ENCODE results near the gene DCT. TPM values are rescaled to one million over a fixed set of nuclear protein-coding genes. Genes with fewer than 3 reads are reported as not detected.
"Not testable (repeated sequence)": the region's sequence is repeated elsewhere in the genome, so short reads cannot be mapped to it uniquely, and the experiment has no call there.

DCT gene
- total RNA-seq, 1 donor from 2014 or later = not detected

- no peak for DNase-seq (ENCODE audit: low spot score in 2 of 2)
- Histone ChIP-seq H3K9me3 (no peaks in the 10 kb centered on the region), H3K36me3 (no peaks in the 10 kb centered on the region), H3K4me1 (no peaks in the 10 kb centered on the region), H3K4me3 (no peak overlapping the region), H3K27me3 (no peaks in the 10 kb centered on the region), H3K27ac (no peak overlapping the region)
- TF ChIP-seq CTCF (IDR thresholded peaks at IDR 0.05) = no peak
- intact Hi-C loops (cut with DNase I) = no loop called here
Observed at GRCh38 chr13:94515911-94516310, 36.4 kb upstream of the DCT start.

- intact Hi-C loops (cut with DNase I) = no loop called here
- no peak for DNase-seq (ENCODE audit: low spot score in 2 of 2)
- Histone ChIP-seq H3K4me1 (no peaks in the 10 kb centered on the region), H3K27ac (no peak overlapping the region), H3K4me3 (no peak overlapping the region), H3K36me3 (no peaks in the 10 kb centered on the region), H3K9me3 (no peaks in the 10 kb centered on the region), H3K27me3 (no peaks in the 10 kb centered on the region)
- no peak for TF ChIP-seq CTCF (IDR thresholded peaks at IDR 0.05)
Observed at GRCh38 chr13:94515374-94515773, 35.9 kb upstream of the DCT start.

- no peak for DNase-seq (ENCODE audit: low spot score in 2 of 2)
- Histone ChIP-seq H3K27ac (no peak overlapping the region), H3K4me1 (no peaks in the 10 kb centered on the region), H3K36me3 (no peaks in the 10 kb centered on the region), H3K4me3 (no peak overlapping the region), H3K27me3 (no peaks in the 10 kb centered on the region), H3K9me3 (no peaks in the 10 kb centered on the region)
- TF ChIP-seq CTCF (IDR thresholded peaks at IDR 0.05) = no peak
- intact Hi-C loops (cut with DNase I) = no loop called here
Observed at GRCh38 chr13:94513026-94513425, 33.5 kb upstream of the DCT start.

- Histone ChIP-seq H3K27ac (no peak overlapping the region), H3K27me3 (no peaks in the 10 kb centered on the region), H3K36me3 (no peaks in the 10 kb centered on the region), H3K4me3 (no peak overlapping the region), H3K4me1 (no peaks in the 10 kb centered on the region), H3K9me3 (no peaks in the 10 kb centered on the region)
- no peak for TF ChIP-seq CTCF (IDR thresholded peaks at IDR 0.05)
- no peak for DNase-seq (ENCODE audit: low spot score in 2 of 2)
- intact Hi-C loops (cut with DNase I) = no loop called here
Observed at GRCh38 chr13:94505730-94506129, 26.2 kb upstream of the DCT start.

GRCh38 chr13:94503851-94504250 is 24.4 kb upstream of the DCT start:
- TF ChIP-seq CTCF (IDR thresholded peaks at IDR 0.05) = no peak
- DNase-seq (ENCODE audit: low spot score in 2 of 2) = no peak
- Histone ChIP-seq H3K9me3 (no peaks in the 10 kb centered on the region), H3K4me3 (no peak overlapping the region), H3K27me3 (no peaks in the 10 kb centered on the region), H3K4me1 (no peaks in the 10 kb centered on the region), H3K27ac (no peak overlapping the region), H3K36me3 (no peaks in the 10 kb centered on the region)
- intact Hi-C loops (cut with DNase I) = no loop called here

- H3K4me1 ChIP-seq; H3K27ac ChIP-seq; H3K27me3 ChIP-seq; DNase-seq (ENCODE audit: low spot score in 2 of 2); H3K4me3 ChIP-seq; H3K9me3 ChIP-seq; intact Hi-C loops (cut with DNase I); H3K36me3 ChIP-seq: not testable (repeated sequence)
Observed at GRCh38 chr13:94498831-94499230, 19.3 kb upstream of the DCT start.

All from ascending aorta (tissue), 2 donors.